ENCODE measurements around the gene RELT.

DNA sequence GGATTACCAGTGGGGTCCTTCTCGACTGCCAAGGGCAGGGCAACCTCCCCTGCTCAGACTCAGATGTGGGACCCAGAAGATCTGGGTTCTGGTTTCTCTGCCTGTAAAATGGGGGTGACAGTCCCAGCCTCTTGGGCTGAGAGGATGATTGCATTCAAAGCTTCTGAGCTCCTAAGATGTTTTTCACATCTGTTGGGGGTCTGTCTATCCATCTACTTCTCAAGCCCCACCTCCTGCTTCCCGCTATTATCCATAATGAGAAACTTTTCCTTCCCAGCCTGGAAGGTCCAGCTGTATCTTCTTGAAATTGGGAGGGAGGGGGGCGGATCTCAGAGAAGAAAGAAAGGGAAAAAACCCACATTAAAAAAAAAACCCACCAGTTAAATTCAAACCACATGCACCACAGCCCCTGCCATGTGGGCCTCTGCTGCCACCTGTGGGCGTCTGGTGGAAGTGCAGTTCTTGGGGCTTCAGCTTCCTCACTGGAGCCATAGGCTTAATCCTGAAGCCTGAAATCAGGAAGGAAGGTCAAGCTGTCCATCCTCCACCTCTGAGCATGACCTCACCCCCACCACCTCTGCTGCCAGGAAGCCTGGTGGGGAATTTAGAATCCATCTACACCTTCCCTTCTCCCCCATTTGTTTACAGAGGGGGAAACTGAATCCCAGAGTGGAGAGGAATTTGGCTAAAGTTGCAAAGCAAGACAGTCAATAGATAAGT, 40.8 kb upstream of the RELT start:
- TF ChIP-seq, protein P1, sequence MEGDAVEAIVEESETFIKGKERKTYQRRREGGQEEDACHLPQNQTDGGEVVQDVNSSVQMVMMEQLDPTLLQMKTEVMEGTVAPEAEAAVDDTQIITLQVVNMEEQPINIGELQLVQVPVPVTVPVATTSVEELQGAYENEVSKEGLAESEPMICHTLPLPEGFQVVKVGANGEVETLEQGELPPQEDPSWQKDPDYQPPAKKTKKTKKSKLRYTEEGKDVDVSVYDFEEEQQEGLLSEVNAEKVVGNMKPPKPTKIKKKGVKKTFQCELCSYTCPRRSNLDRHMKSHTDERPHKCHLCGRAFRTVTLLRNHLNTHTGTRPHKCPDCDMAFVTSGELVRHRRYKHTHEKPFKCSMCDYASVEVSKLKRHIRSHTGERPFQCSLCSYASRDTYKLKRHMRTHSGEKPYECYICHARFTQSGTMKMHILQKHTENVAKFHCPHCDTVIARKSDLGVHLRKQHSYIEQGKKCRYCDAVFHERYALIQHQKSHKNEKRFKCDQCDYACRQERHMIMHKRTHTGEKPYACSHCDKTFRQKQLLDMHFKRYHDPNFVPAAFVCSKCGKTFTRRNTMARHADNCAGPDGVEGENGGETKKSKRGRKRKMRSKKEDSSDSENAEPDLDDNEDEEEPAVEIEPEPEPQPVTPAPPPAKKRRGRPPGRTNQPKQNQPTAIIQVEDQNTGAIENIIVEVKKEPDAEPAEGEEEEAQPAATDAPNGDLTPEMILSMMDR (IDR thresholded peaks at IDR 0.05) = peak; percentile 86 to 99 (median 90)
- TF ChIP-seq POLR2AphosphoS5 (IDR thresholded peaks at IDR 0.05) (peak in 2 of 4 donors; percentile 9 to 20), POLR2A (IDR thresholded peaks at IDR 0.05) (no peak), EP300 (IDR thresholded peaks at IDR 0.05) (no peak)
